ENCODE data around the gene POGK. TPM values are rescaled to one million over a fixed set of nuclear protein-coding genes. Genes with fewer than 3 reads are reported as not detected.
A peak's percentile ranks its signal among the peaks of the same experiment; 100 is the strongest.
"Not testable (repeated sequence)": the region's sequence is repeated elsewhere in the genome, so short reads cannot be mapped to it uniquely, and the experiment has no call there.

POGK gene
- total RNA-seq, 4 donors from 2014 or later = 16.8 to 29.9 (median 24.9) TPM

DNA sequence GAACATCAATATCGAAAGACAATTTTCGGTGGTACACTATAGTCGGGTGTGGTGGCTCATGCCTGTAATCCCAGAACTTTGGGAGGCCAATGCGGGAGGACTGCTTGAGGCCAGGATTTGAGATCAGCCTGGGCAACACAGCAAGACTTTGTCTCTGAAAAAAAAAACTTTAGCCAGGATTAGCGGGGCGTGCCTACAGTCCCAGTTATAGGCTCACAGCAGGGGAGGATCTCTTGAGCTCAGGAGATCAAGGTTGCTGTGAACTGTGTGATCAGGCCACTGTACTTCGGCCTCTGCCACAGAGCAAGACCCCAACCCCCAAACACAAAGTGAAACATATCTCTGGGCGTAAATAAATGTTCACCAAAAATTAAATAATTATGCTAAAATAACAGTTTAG is 35.2 kb downstream of the POGK start:
- no peaks in the 10 kb centered on the region for H3K9me3 ChIP-seq
- no peaks in the 10 kb centered on the region for H3K36me3 ChIP-seq
- no peak for DNase-seq
- H3K4me3 ChIP-seq = no peak overlapping the region
- in situ Hi-C loops (cut with MboI; ENCODE audit: low pct_ligation_motif_present in 1 of 4, low pct_unique_long_range_greater_than_20kb in 1 of 4, low sequenced_read_pairs in 3 of 4) (no loop called here), intact Hi-C loops (cut with DNase I; ENCODE audit: low total_unique reads) (no loop called here)
- peaks cover 8 to 26% (median 20%) of the 10 kb centered on the region in 4 donors for H3K4me1 ChIP-seq
- TF ChIP-seq, protein P1, sequence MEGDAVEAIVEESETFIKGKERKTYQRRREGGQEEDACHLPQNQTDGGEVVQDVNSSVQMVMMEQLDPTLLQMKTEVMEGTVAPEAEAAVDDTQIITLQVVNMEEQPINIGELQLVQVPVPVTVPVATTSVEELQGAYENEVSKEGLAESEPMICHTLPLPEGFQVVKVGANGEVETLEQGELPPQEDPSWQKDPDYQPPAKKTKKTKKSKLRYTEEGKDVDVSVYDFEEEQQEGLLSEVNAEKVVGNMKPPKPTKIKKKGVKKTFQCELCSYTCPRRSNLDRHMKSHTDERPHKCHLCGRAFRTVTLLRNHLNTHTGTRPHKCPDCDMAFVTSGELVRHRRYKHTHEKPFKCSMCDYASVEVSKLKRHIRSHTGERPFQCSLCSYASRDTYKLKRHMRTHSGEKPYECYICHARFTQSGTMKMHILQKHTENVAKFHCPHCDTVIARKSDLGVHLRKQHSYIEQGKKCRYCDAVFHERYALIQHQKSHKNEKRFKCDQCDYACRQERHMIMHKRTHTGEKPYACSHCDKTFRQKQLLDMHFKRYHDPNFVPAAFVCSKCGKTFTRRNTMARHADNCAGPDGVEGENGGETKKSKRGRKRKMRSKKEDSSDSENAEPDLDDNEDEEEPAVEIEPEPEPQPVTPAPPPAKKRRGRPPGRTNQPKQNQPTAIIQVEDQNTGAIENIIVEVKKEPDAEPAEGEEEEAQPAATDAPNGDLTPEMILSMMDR (IDR thresholded peaks at IDR 0.05) = no peak
- no peak for TF ChIP-seq POLR2AphosphoS5 (IDR thresholded peaks at IDR 0.05)
- no peak for TF ChIP-seq EP300 (IDR thresholded peaks at IDR 0.05; ENCODE audit: low read depth)
- no peak for TF ChIP-seq POLR2A (IDR thresholded peaks at IDR 0.05)
- WGBS, 2 donors (ENCODE audit: low coverage in 1 of 2) = 94 to 100% methylated on average over 4 to 8 of the region's 8 CpGs
- no peak overlapping the region for H3K27ac ChIP-seq
- no peaks in the 10 kb centered on the region for H3K27me3 ChIP-seq

DNA sequence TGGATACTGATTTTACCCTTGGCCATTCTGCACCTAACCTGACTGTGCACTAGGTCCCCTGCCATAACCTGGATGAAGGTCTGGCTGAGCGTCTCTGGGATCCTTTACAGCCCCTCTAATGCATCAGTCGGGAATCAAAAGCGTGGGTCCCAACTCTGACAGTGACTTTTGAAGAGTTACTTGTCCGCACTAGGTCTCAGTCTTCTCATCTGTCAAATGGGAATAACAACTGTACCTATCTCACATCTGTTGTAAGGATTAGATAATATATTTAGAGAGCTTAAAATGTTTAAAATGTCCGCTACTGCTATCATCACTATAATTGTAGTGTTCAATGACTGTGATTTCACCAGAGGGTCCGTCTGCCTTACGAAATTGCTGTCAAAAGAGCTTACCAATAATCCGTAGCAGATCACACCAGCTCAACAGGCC is 36.0 kb downstream of the POGK start:
- Histone ChIP-seq H3K27ac (peak overlapping the region; percentile 93 to 99 (median 97)), H3K4me3 (peak overlapping the region; percentile 75 to 95 (median 84)), H3K36me3 (no peaks in the 10 kb centered on the region), H3K27me3 (no peaks in the 10 kb centered on the region), H3K9me3 (no peaks in the 10 kb centered on the region), H3K4me1 (peaks cover 8 to 26% (median 20%) of the 10 kb centered on the region in 4 donors)
- intact Hi-C loops (cut with DNase I; ENCODE audit: low total_unique reads) = no loop called here
- in situ Hi-C loops (cut with MboI; ENCODE audit: low pct_ligation_motif_present in 1 of 4, low pct_unique_long_range_greater_than_20kb in 1 of 4, low sequenced_read_pairs in 3 of 4) = loop anchor here in 2 of 4 donors (25.0 kb wide), 2 partner anchors 562 to 662 kb away; no protein-coding TSS in a partner anchor
- 38 to 60% methylated on average over 1 to 8 of the region's 8 CpGs for whole genome bisulfite sequencing, 2 donors (ENCODE audit: low coverage in 1 of 2)
- TF ChIP-seq, protein P1 (IDR thresholded peaks at IDR 0.05) = no peak
- TF ChIP-seq POLR2A (IDR thresholded peaks at IDR 0.05) (no peak), EP300 (IDR thresholded peaks at IDR 0.05; ENCODE audit: low read depth) (no peak), POLR2AphosphoS5 (IDR thresholded peaks at IDR 0.05) (no peak)
- no peak for DNase-seq

DNA sequence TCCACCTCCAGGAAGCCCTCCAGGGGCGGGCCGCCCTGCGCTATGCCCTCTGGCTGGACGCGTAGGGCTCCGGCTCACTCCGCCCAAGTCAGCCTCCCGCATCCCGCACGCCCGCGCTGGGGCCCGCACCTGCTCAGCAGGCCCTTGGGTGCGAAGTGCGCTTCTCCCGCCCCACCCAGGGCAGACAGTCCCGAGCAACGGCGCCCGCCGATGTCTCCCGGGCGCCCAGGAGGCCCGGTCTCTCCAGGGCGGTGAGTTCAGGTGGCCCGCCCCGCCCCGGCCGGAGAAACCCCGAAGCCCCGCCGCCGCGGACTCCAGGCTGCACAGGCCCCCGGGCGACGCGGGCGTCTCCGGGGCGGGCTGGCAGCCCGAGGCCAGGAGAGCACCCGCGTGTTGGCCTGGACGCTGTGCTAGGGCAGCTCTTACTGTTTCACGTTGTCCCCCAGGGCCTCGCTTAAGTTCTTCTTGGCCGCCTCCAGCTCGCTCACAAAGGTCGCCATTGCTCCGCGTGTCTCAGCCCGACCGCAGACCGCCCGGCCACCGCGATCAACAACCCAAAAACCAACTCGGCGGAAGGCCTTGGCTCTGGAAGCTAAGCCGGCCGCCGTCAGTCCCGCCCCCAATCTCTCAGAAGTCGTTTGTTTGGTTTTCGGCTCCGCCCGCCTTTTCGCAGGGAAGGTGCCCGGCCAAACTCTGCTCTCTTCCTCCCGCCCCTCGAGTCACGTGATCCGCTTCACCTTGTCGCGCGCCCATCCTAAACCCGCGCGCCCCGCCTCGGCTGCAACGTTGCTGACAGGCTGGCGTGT is 36.7 kb downstream of the POGK start, which contains the start of gene TADA1:
TSS of gene TADA1 (minus strand) at position 531 of the 806 bp plus-strand sequence. CDS start at position 500, 31 bp downstream.
- DNase-seq = peak; percentile 99
- Histone ChIP-seq H3K27ac (peak within 1 kb of the TSS; percentile 93 to 99 (median 97)), H3K27me3 (no peaks in the 10 kb centered on the region), H3K4me3 (peak within 1 kb of the TSS; percentile 75 to 95 (median 84)), H3K9me3 (no peaks in the 10 kb centered on the region), H3K36me3 (no peaks in the 10 kb centered on the region), H3K4me1 (peaks cover 8 to 26% (median 20%) of the 10 kb centered on the region in 4 donors)
- 1% methylated on average over 48 of the region's 84 CpGs; no CpG with 5 or more reads in 1 of the 2 donors for WGBS, 2 donors (ENCODE audit: low coverage in 1 of 2)
- TF ChIP-seq POLR2AphosphoS5 (IDR thresholded peaks at IDR 0.05) (peak; percentile 72 to 90 (median 88)), EP300 (IDR thresholded peaks at IDR 0.05; ENCODE audit: low read depth) (no peak), POLR2A (IDR thresholded peaks at IDR 0.05) (peak; percentile 67)
- in situ Hi-C loops (cut with MboI; ENCODE audit: low pct_ligation_motif_present in 1 of 4, low pct_unique_long_range_greater_than_20kb in 1 of 4, low sequenced_read_pairs in 3 of 4) = loop anchor here in 2 of 4 donors (25.0 kb wide), 2 partner anchors 561 to 661 kb away; no protein-coding TSS in a partner anchor
- intact Hi-C loops (cut with DNase I; ENCODE audit: low total_unique reads) = loop anchor here (2.0 kb wide), 1 partner anchor 41 kb away; no protein-coding TSS in a partner anchor

DNA sequence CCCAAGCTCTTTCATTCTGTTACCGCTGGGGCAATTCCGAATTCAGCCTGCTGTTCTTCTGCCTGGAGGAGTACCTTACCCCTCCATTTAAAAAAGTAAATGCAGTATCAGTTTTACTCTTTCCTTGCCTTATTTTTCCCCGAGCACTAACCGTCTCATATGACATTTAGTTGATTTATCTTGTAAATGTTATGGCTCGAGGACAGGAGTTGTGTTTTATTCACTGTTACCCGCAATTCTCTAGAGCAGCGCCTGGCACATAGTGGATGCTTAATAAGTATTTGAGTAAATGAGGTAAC is 37.2 kb downstream of the POGK start:
- no peaks in the 10 kb centered on the region for H3K36me3 ChIP-seq
- H3K27ac ChIP-seq = peak overlapping the region; percentile 93 to 99 (median 97)
- DNase-seq = no peak
- TF ChIP-seq, protein P1 (IDR thresholded peaks at IDR 0.05) = peak in 4 of 5 experiments; percentile 22 to 61 (median 40)
- no peak for TF ChIP-seq POLR2AphosphoS5 (IDR thresholded peaks at IDR 0.05)
- in situ Hi-C loops (cut with MboI; ENCODE audit: low pct_ligation_motif_present in 1 of 4, low pct_unique_long_range_greater_than_20kb in 1 of 4, low sequenced_read_pairs in 3 of 4) = loop anchor here in 2 of 4 donors (25.0 kb wide), 2 partner anchors 561 to 661 kb away; no protein-coding TSS in a partner anchor
- WGBS, 2 donors (ENCODE audit: low coverage in 1 of 2) = 0 to 1% methylated on average over 5 to 7 of the region's 7 CpGs
- intact Hi-C loops (cut with DNase I; ENCODE audit: low total_unique reads) = loop anchor here (2.0 kb wide), 1 partner anchor 42 kb away; no protein-coding TSS in a partner anchor
- H3K27me3 ChIP-seq = no peaks in the 10 kb centered on the region
- peaks cover 8 to 26% (median 20%) of the 10 kb centered on the region in 4 donors for H3K4me1 ChIP-seq
- no peaks in the 10 kb centered on the region for H3K9me3 ChIP-seq
- H3K4me3 ChIP-seq = peak overlapping the region in 3 of 4 donors; percentile 75 to 90 (median 79)

DNA sequence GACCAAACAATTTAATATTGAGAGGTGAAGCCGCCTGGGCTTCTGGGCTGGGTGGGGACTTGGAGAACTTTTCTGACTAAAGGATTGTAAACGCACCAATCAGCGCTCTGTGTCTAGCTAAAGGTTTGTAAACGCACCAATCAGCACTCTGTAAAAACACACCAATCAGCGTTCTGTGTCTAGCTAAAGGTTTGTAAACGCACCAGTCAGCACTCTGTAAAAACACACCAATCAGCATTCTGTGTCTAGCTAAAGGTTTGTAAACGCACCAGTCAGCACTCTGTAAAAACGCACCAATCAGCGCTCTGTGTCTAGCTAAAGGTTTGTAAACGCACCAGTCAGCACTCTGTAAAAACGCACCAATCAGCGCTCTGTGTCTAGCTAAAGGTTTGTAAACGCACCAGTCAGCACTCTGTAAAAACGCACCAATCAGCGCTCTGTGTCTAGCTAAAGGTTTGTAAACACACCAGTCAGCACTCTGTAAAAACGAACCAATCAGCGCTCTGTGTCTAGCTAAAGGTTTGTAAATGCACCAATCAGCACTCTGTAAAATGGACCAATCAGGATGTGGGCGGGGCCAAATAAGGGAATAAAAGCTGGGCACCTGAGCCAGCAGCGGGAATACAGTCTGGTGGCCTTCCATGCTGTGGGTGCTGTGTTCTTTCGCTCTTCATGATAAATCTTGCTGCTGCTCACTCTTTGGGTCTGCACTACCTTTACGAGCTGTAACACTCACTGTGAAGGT is 39.1 kb downstream of the POGK start:
- H3K27me3 ChIP-seq = peaks cover 12% of the 10 kb centered on the region
- H3K4me1 ChIP-seq = peaks cover 8 to 18% (median 16%) of the 10 kb centered on the region in 4 donors
- H3K27ac ChIP-seq; H3K4me3 ChIP-seq; DNase-seq; intact Hi-C loops (cut with DNase I; ENCODE audit: low total_unique reads); H3K9me3 ChIP-seq; H3K36me3 ChIP-seq: not testable (repeated sequence)
- in situ Hi-C loops (cut with MboI; ENCODE audit: low pct_ligation_motif_present in 1 of 4, low pct_unique_long_range_greater_than_20kb in 1 of 4, low sequenced_read_pairs in 3 of 4) = loop anchor here in 2 of 4 donors (25.0 kb wide), 2 partner anchors 559 to 659 kb away; no protein-coding TSS in a partner anchor
- WGBS, 2 donors (ENCODE audit: low coverage in 1 of 2) = 93 to 96% methylated on average over 18 to 21 of the region's 21 CpGs
